ENCODE measurements around the gene NT5DC1.

DNA sequence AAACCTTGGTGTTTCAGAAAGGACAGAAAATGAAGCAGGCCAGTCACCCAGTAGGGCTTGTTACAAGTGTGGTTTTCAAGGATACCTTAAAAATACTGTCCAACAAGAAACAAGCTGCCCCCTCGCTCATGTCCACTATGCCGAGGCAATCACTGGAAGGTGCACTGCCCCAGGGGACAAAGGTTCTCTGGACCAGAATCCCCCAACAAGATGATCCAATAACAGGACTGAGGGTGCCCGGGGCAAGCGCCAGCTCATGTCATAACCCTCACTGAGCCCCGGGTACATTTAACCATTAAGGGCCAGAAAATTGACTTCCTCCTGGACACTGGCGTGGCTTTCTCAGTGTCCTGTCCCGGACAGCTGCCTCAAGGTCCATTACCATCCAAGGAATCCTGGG, 6.6 kb upstream of the NT5DC1 start:
- no peak for TF ChIP-seq EZH2phosphoT487 (IDR thresholded peaks at IDR 0.05; ENCODE audit: borderline replicate concordance)
- TF ChIP-seq, protein P1, sequence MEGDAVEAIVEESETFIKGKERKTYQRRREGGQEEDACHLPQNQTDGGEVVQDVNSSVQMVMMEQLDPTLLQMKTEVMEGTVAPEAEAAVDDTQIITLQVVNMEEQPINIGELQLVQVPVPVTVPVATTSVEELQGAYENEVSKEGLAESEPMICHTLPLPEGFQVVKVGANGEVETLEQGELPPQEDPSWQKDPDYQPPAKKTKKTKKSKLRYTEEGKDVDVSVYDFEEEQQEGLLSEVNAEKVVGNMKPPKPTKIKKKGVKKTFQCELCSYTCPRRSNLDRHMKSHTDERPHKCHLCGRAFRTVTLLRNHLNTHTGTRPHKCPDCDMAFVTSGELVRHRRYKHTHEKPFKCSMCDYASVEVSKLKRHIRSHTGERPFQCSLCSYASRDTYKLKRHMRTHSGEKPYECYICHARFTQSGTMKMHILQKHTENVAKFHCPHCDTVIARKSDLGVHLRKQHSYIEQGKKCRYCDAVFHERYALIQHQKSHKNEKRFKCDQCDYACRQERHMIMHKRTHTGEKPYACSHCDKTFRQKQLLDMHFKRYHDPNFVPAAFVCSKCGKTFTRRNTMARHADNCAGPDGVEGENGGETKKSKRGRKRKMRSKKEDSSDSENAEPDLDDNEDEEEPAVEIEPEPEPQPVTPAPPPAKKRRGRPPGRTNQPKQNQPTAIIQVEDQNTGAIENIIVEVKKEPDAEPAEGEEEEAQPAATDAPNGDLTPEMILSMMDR (conservative IDR thresholded peaks at IDR 0.05; ENCODE audit: low read length), result no peak

All from Loucy (cell line).